NB4 (cell line): Measurements from ENCODE around the gene SAC3D1.

ENCODE experiments used
- MYC ChIP-seq: IDR thresholded peaks from 2 replicates; pipeline ENCODE4 v1.6.1; 2011; ENCODE audit warnings: low read depth, low read length
- POLR2A ChIP-seq: IDR thresholded peaks from 2 replicates; pipeline ENCODE4 v1.6.1; 2011; ENCODE audit warnings: mild to moderate bottlenecking; ENCODE audit not compliant: insufficient read length; ENCODE audit errors: extremely low read depth
- TF ChIP-seq, protein P1 (sequence below): IDR thresholded peaks from one replicate; pipeline ENCODE4 v1.5.1; 2012; ENCODE audit warnings: low read depth, low read length
- TF ChIP-seq, protein P2 (sequence below): IDR thresholded peaks from 2 replicates; pipeline ENCODE4 v1.6.1; 2011; ENCODE audit warnings: low read depth, low read length

GRCh38 chr11:65002706-65003105 lies 38.3 kb upstream of the SAC3D1 start:
- TF ChIP-seq, protein P1, sequence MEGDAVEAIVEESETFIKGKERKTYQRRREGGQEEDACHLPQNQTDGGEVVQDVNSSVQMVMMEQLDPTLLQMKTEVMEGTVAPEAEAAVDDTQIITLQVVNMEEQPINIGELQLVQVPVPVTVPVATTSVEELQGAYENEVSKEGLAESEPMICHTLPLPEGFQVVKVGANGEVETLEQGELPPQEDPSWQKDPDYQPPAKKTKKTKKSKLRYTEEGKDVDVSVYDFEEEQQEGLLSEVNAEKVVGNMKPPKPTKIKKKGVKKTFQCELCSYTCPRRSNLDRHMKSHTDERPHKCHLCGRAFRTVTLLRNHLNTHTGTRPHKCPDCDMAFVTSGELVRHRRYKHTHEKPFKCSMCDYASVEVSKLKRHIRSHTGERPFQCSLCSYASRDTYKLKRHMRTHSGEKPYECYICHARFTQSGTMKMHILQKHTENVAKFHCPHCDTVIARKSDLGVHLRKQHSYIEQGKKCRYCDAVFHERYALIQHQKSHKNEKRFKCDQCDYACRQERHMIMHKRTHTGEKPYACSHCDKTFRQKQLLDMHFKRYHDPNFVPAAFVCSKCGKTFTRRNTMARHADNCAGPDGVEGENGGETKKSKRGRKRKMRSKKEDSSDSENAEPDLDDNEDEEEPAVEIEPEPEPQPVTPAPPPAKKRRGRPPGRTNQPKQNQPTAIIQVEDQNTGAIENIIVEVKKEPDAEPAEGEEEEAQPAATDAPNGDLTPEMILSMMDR = no peak
- TF ChIP-seq POLR2A = no peak
- TF ChIP-seq MYC = no peak
- TF ChIP-seq, protein P2, sequence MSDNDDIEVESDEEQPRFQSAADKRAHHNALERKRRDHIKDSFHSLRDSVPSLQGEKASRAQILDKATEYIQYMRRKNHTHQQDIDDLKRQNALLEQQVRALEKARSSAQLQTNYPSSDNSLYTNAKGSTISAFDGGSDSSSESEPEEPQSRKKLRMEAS = no peak
